Measurements from ENCODE around the gene NR1H3. TPM values are rescaled to one million over a fixed set of nuclear protein-coding genes. Genes with fewer than 3 reads are reported as not detected.
"Not testable (repeated sequence)": the region's sequence is repeated elsewhere in the genome, so short reads cannot be mapped to it uniquely, and the experiment has no call there.

NR1H3 gene
- total RNA-seq, 1 experiment from 2014 or later, result 26.3 TPM

DNA sequence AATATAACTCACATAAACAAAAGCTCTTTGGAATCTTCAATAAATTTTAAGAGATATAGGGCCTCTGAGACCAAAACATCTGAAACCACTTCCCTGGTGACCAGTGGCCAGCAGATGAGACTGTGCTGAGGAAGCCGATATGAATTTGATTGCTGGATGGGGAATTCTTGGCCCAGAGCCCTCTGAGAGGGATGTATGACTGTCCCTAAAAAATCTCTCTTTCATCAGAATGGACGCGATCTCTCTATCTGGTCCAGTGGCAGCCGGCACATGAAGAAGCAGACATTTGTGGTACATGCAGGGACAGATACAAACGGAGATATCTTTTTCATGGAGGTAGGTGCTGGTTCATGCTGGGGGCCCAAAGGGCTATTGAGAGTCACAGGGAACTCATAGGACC, 57.2 kb downstream of the NR1H3 start:
- Histone ChIP-seq H3K79me2 (ENCODE audit: insufficient read depth, low read length) (no peaks in the 10 kb centered on the region), H3K4ac (ENCODE audit: low read depth, low read length) (no peak overlapping the region), H4K20me1 (ENCODE audit: control insufficient read depth, insufficient read depth, insufficient read length) (no peaks in the 10 kb centered on the region), H3K23me2 (ENCODE audit: insufficient read length, low read depth, low read length, poor library complexity, severe bottlenecking) (no peaks in the 10 kb centered on the region), H3K4me2 (ENCODE audit: insufficient read depth, insufficient read length, low read length) (no peak overlapping the region), H2AFZ (ENCODE audit: low read length) (no peak overlapping the region), H3K4me1 (ENCODE audit: insufficient read depth, low read length) (no peaks in the 10 kb centered on the region), H3K14ac (ENCODE audit: insufficient read depth, low read length) (no peak overlapping the region), H2BK15ac (ENCODE audit: low read depth, low read length) (no peak overlapping the region), H3K27me3 (ENCODE audit: insufficient read depth, low read length) (no peaks in the 10 kb centered on the region), H4K8ac (replicated peaks; ENCODE audit: insufficient read length, low read depth, low read length) (no peak overlapping the region), H3K56ac (ENCODE audit: insufficient read length, low read depth, low read length) (no peak overlapping the region), H3K79me1 (ENCODE audit: insufficient read depth, low read depth, low read length, poor library complexity, severe bottlenecking) (no peaks in the 10 kb centered on the region), H3K9me3 (ENCODE audit: control insufficient read depth, low read depth, low read length) (no peaks in the 10 kb centered on the region), H2BK120ac (ENCODE audit: low read depth, low read length, poor library complexity, severe bottlenecking) (no peak overlapping the region), H2AK5ac (ENCODE audit: insufficient read length, low read length) (no peak overlapping the region), H2BK20ac (ENCODE audit: low read depth, low read length, poor library complexity, severe bottlenecking) (no peak overlapping the region), H3K23ac (ENCODE audit: insufficient read length, low read depth, low read length) (no peak overlapping the region), H3T11ph (ENCODE audit: low read length) (no peak overlapping the region), H2BK5ac (ENCODE audit: insufficient read length, low read length) (no peak overlapping the region), H4K5ac (ENCODE audit: insufficient read length, low read depth, low read length) (no peak overlapping the region), H4K91ac (ENCODE audit: insufficient read length, low read depth, low read length) (no peak overlapping the region), H3K9ac (ENCODE audit: extremely low read depth, insufficient read length, low read length) (no peak overlapping the region), H2BK12ac (ENCODE audit: insufficient read length, low read depth, low read length) (no peak overlapping the region), H3K18ac (ENCODE audit: insufficient read length, low read depth, low read length) (no peak overlapping the region), H3K27ac (ENCODE audit: insufficient read length, low read depth, low read length) (no peak overlapping the region)
- Mint-ChIP-seq H3K36me3 (ENCODE audit: insufficient read depth in 1 of 3, low read depth in 3 of 3) (peaks cover 13 to 59% (median 34%) of the 10 kb centered on the region in 3 experiments; a peak in 6 of 7 replicates), H3K4me1 (no peaks in the 10 kb centered on the region), H3K27ac (no peak overlapping the region), H3K27me3 (ENCODE audit: low read depth) (no peaks in the 10 kb centered on the region), H3K4me3 (no peak overlapping the region; a peak in 1 of 5 replicates), H3K9me3 (no peaks in the 10 kb centered on the region)
- no peak for TF ChIP-seq CTCF (conservative IDR thresholded peaks at IDR 0.05)
- DNase-seq, result no peak
- no CpG with 5 or more reads among the region's 5 CpGs for WGBS (ENCODE audit: extremely low coverage, insufficient read length, low lambda C conversion rate)

GRCh38 chr11:47316501-47316900, 58.7 kb downstream of the NR1H3 start:
- not testable (repeated sequence) for H2BK5ac ChIP-seq (ENCODE audit: insufficient read length, low read length); DNase-seq; H3K9me3 Mint-ChIP-seq; H2BK20ac ChIP-seq (ENCODE audit: low read depth, low read length, poor library complexity, severe bottlenecking); H3T11ph ChIP-seq (ENCODE audit: low read length); H3K27ac Mint-ChIP-seq; H2AFZ ChIP-seq (ENCODE audit: low read length); H3K4ac ChIP-seq (ENCODE audit: low read depth, low read length); H3K18ac ChIP-seq (ENCODE audit: insufficient read length, low read depth, low read length); H4K5ac ChIP-seq (ENCODE audit: insufficient read length, low read depth, low read length); H3K23ac ChIP-seq (ENCODE audit: insufficient read length, low read depth, low read length); H3K4me1 Mint-ChIP-seq; H4K8ac ChIP-seq (replicated peaks; ENCODE audit: insufficient read length, low read depth, low read length); H3K27ac ChIP-seq (ENCODE audit: insufficient read length, low read depth, low read length); H3K9ac ChIP-seq (ENCODE audit: extremely low read depth, insufficient read length, low read length); H3K4me2 ChIP-seq (ENCODE audit: insufficient read depth, insufficient read length, low read length); H4K20me1 ChIP-seq (ENCODE audit: control insufficient read depth, insufficient read depth, insufficient read length); H3K27me3 ChIP-seq (ENCODE audit: insufficient read depth, low read length); H3K79me1 ChIP-seq (ENCODE audit: insufficient read depth, low read depth, low read length, poor library complexity, severe bottlenecking); H3K4me1 ChIP-seq (ENCODE audit: insufficient read depth, low read length); H2BK12ac ChIP-seq (ENCODE audit: insufficient read length, low read depth, low read length); H3K4me3 Mint-ChIP-seq; H3K23me2 ChIP-seq (ENCODE audit: insufficient read length, low read depth, low read length, poor library complexity, severe bottlenecking); H3K9me3 ChIP-seq (ENCODE audit: control insufficient read depth, low read depth, low read length); H2BK120ac ChIP-seq (ENCODE audit: low read depth, low read length, poor library complexity, severe bottlenecking); H3K79me2 ChIP-seq (ENCODE audit: insufficient read depth, low read length); H3K27me3 Mint-ChIP-seq (ENCODE audit: low read depth); H2AK5ac ChIP-seq (ENCODE audit: insufficient read length, low read length); H3K14ac ChIP-seq (ENCODE audit: insufficient read depth, low read length); H3K56ac ChIP-seq (ENCODE audit: insufficient read length, low read depth, low read length); H2BK15ac ChIP-seq (ENCODE audit: low read depth, low read length); H4K91ac ChIP-seq (ENCODE audit: insufficient read length, low read depth, low read length)
- WGBS (ENCODE audit: extremely low coverage, insufficient read length, low lambda C conversion rate), result no CpG with 5 or more reads among the region's 8 CpGs
- H3K36me3 Mint-ChIP-seq (ENCODE audit: insufficient read depth in 1 of 3, low read depth in 3 of 3), result peaks cover 11 to 50% (median 27%) of the 10 kb centered on the region in 3 experiments; a peak in 6 of 7 replicates

Measured in H9 (cell line).